Endothelial cell (in vitro differentiated cells): Measurements from ENCODE around the gene DIP2C. TPM values are rescaled to one million over a fixed set of nuclear protein-coding genes. Genes with fewer than 3 reads are reported as not detected.
"Not testable (repeated sequence)": the region's sequence is repeated elsewhere in the genome, so short reads cannot be mapped to it uniquely, and the experiment has no call there.

Experiments used
- DNase-seq: peaks from one replicate; pipeline ENCODE4 v3.0.0; 2021; ENCODE audit warnings: low spot score
- H3K27ac Mint-ChIP-seq: one replicate; pipeline ENCODE4 v1.8.0; 2021; ENCODE audit warnings: mixed read lengths, inconsistent platforms; ENCODE audit not compliant: unreplicated experiment
- H3K27me3 Mint-ChIP-seq: one replicate; pipeline ENCODE4 v1.8.0; 2021; ENCODE audit warnings: mild to moderate bottlenecking, moderate library complexity, mixed read lengths, inconsistent platforms; ENCODE audit not compliant: unreplicated experiment
- H3K36me3 Mint-ChIP-seq: one replicate; pipeline ENCODE4 v1.8.0; 2021; ENCODE audit warnings: mild to moderate bottlenecking, low read depth, mixed read lengths, inconsistent platforms; ENCODE audit not compliant: unreplicated experiment
- H3K4me1 Mint-ChIP-seq: one replicate; pipeline ENCODE4 v1.8.0; 2021; ENCODE audit warnings: mild to moderate bottlenecking, mixed read lengths, inconsistent platforms; ENCODE audit not compliant: unreplicated experiment
- H3K4me3 Mint-ChIP-seq: one replicate; pipeline ENCODE4 v1.8.0; 2021; ENCODE audit warnings: mild to moderate bottlenecking, mixed read lengths, inconsistent platforms; ENCODE audit not compliant: unreplicated experiment
- H3K9me3 Mint-ChIP-seq: one replicate; pipeline ENCODE4 v1.8.0; 2021; ENCODE audit warnings: mixed read lengths, inconsistent platforms; ENCODE audit not compliant: unreplicated experiment
- CTCF ChIP-seq: fragments of 200-600 bp; sonication (generic); IDR thresholded peaks from one replicate; pipeline ENCODE4 v1.5.0; 2021; ENCODE audit warnings: antibody characterized with exemption; ENCODE audit not compliant: unreplicated experiment
- total RNA-seq: library from RNA; stranded (reverse); fragmentation: NEBNext Ultra II Directional; extraction: Animal tissue kit (Norgen Biotek cat#: 25700); gene quantifications from one replicate; pipeline ENCODE4 v1.2.1, GENCODE V29; 2021; ENCODE audit not compliant: unreplicated experiment

The DIP2C gene
- total RNA-seq, 1 donor from 2014 or later = 13.1 TPM

GRCh38 chr10:586151-586550 lies 103.3 kb downstream of the DIP2C start:
- H3K4me3 Mint-ChIP-seq = no peak overlapping the region
- H3K27me3 Mint-ChIP-seq = peaks cover 2% of the 10 kb centered on the region
- DNase-seq = no peak
- H3K4me1 Mint-ChIP-seq = peaks cover 21% of the 10 kb centered on the region
- H3K9me3 Mint-ChIP-seq = no peaks in the 10 kb centered on the region
- no peak overlapping the region for H3K27ac Mint-ChIP-seq
- TF ChIP-seq CTCF = no peak
- H3K36me3 Mint-ChIP-seq = no peaks in the 10 kb centered on the region

GRCh38 chr10:585502-585901 lies 104.0 kb downstream of the DIP2C start:
- no peaks in the 10 kb centered on the region for H3K9me3 Mint-ChIP-seq
- H3K4me1 Mint-ChIP-seq = peaks cover 20% of the 10 kb centered on the region
- no peak overlapping the region for H3K4me3 Mint-ChIP-seq
- no peaks in the 10 kb centered on the region for H3K36me3 Mint-ChIP-seq
- TF ChIP-seq CTCF = no peak
- H3K27me3 Mint-ChIP-seq = peaks cover 2% of the 10 kb centered on the region
- H3K27ac Mint-ChIP-seq = no peak overlapping the region
- no peak for DNase-seq

- peaks cover 20% of the 10 kb centered on the region for H3K4me1 Mint-ChIP-seq
- not testable (repeated sequence) for H3K9me3 Mint-ChIP-seq, H3K27ac Mint-ChIP-seq, H3K27me3 Mint-ChIP-seq, DNase-seq, H3K36me3 Mint-ChIP-seq, H3K4me3 Mint-ChIP-seq
Measured at GRCh38 chr10:584497-585290, 104.8 kb downstream of the DIP2C start.

GRCh38 chr10:583433-583832 lies 106.0 kb downstream of the DIP2C start:
- H3K9me3 Mint-ChIP-seq = no peaks in the 10 kb centered on the region
- H3K27me3 Mint-ChIP-seq = peaks cover 2% of the 10 kb centered on the region
- no peak overlapping the region for H3K27ac Mint-ChIP-seq
- peaks cover 20% of the 10 kb centered on the region for H3K4me1 Mint-ChIP-seq
- DNase-seq = no peak
- no peak for TF ChIP-seq CTCF
- no peaks in the 10 kb centered on the region for H3K36me3 Mint-ChIP-seq
- no peak overlapping the region for H3K4me3 Mint-ChIP-seq

- DNase-seq = no peak
- Mint-ChIP-seq H3K9me3 (no peaks in the 10 kb centered on the region), H3K27me3 (peaks cover 2% of the 10 kb centered on the region), H3K4me1 (peaks cover 20% of the 10 kb centered on the region), H3K4me3 (no peak overlapping the region), H3K36me3 (no peaks in the 10 kb centered on the region), H3K27ac (no peak overlapping the region)
- TF ChIP-seq CTCF = no peak
Measured at GRCh38 chr10:581776-582330, 107.6 kb downstream of the DIP2C start.
